ENCODE measurements around the gene RBM11. TPM values are rescaled to one million over a fixed set of nuclear protein-coding genes. Genes with fewer than 3 reads are reported as not detected.
"Not testable (repeated sequence)": the region's sequence is repeated elsewhere in the genome, so short reads cannot be mapped to it uniquely, and the experiment has no call there.

RBM11 gene, protein sequence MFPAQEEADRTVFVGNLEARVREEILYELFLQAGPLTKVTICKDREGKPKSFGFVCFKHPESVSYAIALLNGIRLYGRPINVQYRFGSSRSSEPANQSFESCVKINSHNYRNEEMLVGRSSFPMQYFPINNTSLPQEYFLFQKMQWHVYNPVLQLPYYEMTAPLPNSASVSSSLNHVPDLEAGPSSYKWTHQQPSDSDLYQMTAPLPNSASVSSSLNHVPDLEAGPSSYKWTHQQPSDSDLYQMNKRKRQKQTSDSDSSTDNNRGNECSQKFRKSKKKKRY
- 1 to 10 TPM; 2.8 to 2.9 TPM for total RNA-seq

DNA sequence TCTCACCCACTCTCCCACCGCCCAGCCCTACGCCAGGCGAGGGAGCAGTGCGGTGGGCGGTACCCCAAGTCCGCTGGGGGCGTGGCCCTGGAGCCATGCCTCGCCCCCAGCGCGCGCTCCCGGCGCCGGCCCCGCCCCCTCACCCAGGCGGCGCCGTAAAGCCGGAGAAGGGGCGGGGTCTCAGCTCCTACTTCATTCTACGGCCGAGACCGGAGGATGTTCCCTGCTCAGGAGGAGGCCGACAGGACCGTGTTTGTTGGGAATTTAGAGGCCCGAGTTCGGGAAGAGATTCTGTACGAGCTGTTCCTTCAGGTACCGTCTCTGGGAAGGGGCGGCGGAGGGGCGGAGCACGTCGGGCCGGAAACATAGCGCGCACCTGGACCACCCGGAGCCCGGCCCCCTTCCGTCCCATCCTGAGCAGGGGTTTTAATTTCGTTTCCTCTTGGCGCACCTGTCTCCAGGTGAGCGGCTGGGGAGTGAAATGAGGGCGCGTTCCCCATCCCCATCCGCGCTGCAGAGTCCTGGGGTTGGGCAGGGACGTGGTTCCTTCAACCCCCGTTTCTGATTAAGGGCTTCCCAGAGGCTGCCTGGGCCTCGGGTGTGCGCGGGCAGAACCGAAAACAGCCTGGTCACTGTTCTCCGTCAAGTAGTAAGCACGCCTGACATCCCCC lies at the start of gene RBM11:
Gene RBM11 (plus strand): TSS at position 187 of the 671 bp plus-strand sequence. CDS start 30 bp downstream, at position 217.
- Mint-ChIP-seq H3K27ac (no peak within 1 kb of the TSS), H3K4me1 (no peaks in the 10 kb centered on the region), H3K9me3 (no peaks in the 10 kb centered on the region), H3K27me3 (peaks cover 9% of the 10 kb centered on the region), H3K4me3 (peak within 1 kb of the TSS; percentile 83), H3K36me3 (ENCODE audit: low read depth) (no peaks in the 10 kb centered on the region)
- ATAC-seq (replicated peaks): peak; percentile 98

DNA sequence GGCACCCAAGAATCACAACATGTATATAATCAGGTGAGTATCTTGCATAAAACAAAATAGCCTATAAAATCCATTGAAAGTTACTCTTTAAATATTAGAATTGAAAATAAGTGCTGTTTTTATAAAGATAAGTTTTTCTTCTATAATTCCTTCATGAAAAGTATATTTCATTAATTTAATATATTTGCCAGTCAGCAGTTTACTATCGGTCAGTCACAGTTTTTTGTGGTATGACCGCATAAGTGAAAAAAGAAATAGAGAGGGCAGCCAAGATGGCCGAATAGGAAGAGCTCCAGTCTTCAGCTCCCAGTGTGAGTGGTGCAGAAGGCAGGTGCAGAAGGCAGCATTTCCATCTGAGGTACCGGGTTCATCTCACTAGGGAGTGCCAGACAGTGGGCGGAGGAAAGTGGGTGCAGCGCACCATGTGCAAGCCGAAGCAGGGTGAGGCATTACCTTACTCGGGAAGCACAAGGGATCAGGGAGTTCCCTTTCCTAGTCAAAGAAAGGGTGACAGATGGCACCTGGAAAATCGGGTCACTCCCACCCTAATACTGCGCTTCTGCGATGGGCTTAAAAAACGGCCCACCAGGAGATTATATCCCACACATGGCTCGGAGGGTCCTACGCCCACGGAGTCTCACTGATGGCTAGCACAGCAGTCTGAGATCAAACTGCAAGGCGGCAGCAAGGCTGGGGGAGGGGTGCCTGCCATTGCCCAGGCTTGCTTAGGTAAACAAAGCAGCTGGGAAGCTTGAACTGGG lies 49.3 kb upstream of the RBM11 start:
- H3K27me3 Mint-ChIP-seq; H3K9me3 Mint-ChIP-seq; H3K36me3 Mint-ChIP-seq (ENCODE audit: low read depth); H3K27ac Mint-ChIP-seq; H3K4me3 Mint-ChIP-seq; H3K4me1 Mint-ChIP-seq; ATAC-seq (replicated peaks): not testable (repeated sequence)

DNA sequence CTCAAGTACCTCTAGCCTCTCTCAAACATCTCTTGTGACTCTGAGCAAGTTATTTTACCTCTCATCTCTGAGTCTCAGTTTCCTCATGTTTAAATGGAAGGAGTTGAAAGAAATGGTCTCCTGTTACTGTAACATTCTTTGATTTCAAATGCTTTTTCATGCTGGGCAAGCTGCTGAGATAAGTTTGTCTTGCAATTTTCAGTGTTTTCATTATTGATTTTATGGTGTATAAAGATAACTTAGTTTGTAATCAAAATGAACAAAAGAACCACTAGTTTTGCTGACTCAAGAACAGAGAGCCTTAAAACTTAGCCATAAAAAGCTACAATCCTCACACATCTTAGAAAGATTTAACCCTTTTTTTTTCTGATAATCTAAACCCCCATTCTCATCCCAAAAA lies 9.7 kb upstream of the RBM11 start:
- no peaks in the 10 kb centered on the region for H3K4me1 Mint-ChIP-seq
- H3K36me3 Mint-ChIP-seq (ENCODE audit: low read depth): no peaks in the 10 kb centered on the region
- H3K4me3 Mint-ChIP-seq: no peak overlapping the region
- no peak for ATAC-seq (replicated peaks)
- no peak overlapping the region for H3K27ac Mint-ChIP-seq
- H3K9me3 Mint-ChIP-seq: no peaks in the 10 kb centered on the region
- H3K27me3 Mint-ChIP-seq: peaks cover 4% of the 10 kb centered on the region

DNA sequence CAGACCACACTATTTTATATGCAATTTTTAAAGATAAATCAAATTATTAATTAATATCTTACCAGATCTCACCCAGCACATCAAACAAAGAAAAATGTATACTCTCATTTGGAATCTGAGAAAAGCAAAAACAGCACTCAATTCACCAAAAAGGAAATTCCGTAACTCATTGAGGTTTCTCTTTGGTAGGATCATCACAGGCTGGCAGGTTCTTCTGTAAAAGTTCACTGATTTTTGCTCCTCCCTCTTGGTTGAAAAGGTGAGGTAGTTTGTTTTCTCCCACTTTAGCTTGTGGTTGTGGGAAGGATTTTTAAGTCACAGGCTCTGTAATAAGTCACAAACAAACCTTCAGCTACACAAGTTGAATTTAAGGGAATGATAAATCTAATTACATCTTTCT lies 5.2 kb upstream of the RBM11 start, which contains the start of gene LIPI:
Gene LIPI (minus strand): TSS at position 218 of the 400 bp plus-strand sequence. CDS start 110 bp downstream, at position 108.
- H3K27me3 Mint-ChIP-seq: peaks cover 11% of the 10 kb centered on the region
- H3K36me3 Mint-ChIP-seq (ENCODE audit: low read depth): no peaks in the 10 kb centered on the region
- no peak within 1 kb of the TSS for H3K27ac Mint-ChIP-seq
- H3K4me3 Mint-ChIP-seq: no peak within 1 kb of the TSS
- no peaks in the 10 kb centered on the region for H3K9me3 Mint-ChIP-seq
- no peak for ATAC-seq (replicated peaks)
- H3K4me1 Mint-ChIP-seq: no peaks in the 10 kb centered on the region

DNA sequence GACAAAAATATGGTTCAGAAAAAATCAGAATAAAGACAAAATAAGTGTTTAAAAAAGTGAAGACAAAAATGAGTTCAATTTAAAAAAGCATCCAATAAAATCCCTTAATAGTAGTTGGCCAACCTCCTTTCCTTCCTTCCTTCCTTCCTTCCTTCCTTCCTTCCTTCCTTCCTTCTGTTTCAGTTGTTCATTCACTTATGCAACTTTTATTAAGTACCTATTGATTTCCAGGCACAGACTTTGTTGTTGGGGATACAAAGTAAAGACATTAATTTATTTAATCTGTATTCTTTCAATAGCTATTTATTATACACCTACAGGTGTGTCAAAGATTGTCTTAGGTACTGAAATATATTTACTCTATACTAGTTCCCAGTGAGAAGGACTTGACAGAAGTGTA lies 2.8 kb upstream of the RBM11 start:
- H3K4me3 Mint-ChIP-seq: no peak overlapping the region
- peaks cover 13% of the 10 kb centered on the region for H3K27me3 Mint-ChIP-seq
- no peaks in the 10 kb centered on the region for H3K36me3 Mint-ChIP-seq (ENCODE audit: low read depth)
- ATAC-seq (replicated peaks): no peak
- H3K4me1 Mint-ChIP-seq: no peaks in the 10 kb centered on the region
- H3K27ac Mint-ChIP-seq: no peak overlapping the region
- H3K9me3 Mint-ChIP-seq: no peaks in the 10 kb centered on the region

DNA sequence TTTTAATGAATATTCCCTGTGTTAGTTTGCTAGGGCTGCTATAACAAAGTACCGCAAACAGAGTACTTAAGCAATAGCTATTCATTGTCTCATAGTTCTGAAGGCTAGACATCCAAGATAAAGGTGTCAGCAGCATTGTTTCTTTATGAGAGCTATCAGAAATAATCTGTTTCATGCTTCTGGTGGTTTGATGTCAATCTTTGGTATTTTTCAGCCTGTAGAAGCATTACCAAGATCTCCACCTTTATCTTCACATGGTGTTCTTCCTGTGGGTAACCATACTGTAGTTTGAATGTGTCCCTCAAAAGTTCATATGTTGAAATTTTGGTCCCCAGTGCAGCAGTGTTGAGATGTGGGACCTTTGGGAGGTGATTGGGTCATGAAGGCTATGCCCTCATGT lies 7.4 kb downstream of the RBM11 start:
- Mint-ChIP-seq H3K36me3 (ENCODE audit: low read depth) (no peaks in the 10 kb centered on the region), H3K27ac (no peak overlapping the region), H3K9me3 (no peaks in the 10 kb centered on the region), H3K4me1 (no peaks in the 10 kb centered on the region), H3K27me3 (no peaks in the 10 kb centered on the region), H3K4me3 (no peak overlapping the region)
- no peak for ATAC-seq (replicated peaks)

DNA sequence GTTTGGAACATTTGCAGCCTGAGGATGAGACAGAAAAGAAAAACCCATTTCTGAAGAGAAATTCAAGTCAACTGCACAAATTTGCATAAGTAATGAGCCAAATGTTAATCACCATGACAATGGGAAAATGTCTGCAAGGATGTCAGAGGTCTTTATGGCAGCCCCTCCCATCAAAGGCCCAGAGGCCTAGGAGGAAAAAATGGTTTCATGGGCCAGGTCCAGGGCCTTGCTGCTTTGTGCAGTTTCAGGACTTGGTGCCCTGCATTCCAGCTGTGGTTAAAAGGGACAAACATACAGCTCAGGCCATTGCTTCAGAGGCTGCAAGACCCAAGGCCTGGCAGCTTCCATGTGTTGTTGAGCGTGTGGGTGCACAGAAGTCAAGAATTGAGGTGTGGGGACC lies 13.4 kb downstream of the RBM11 start:
- peaks cover 15% of the 10 kb centered on the region for H3K9me3 Mint-ChIP-seq
- no peaks in the 10 kb centered on the region for H3K4me1 Mint-ChIP-seq
- peaks cover 2% of the 10 kb centered on the region for H3K27me3 Mint-ChIP-seq
- no peaks in the 10 kb centered on the region for H3K36me3 Mint-ChIP-seq (ENCODE audit: low read depth)
- ATAC-seq (replicated peaks): no peak
- no peak overlapping the region for H3K27ac Mint-ChIP-seq
- no peak overlapping the region for H3K4me3 Mint-ChIP-seq

DNA sequence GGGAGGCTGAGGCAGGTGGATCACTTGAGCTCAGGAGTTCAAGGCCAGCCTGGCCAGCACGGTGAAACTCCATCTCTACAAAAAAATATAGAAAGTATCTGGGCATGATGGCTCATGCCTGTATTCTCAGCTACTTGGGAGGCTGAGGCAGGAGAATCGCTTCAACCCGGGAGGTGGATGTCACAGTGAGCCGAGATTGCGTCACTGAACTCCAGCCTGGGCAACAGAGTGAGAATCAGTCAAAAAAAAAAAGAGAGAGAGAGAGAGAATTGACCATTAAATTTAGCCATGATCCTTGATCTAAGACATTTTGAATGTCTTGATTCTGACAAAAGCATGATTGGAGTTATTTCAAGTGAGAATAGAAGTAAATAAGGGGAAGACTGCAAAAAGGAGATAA lies 19.1 kb downstream of the RBM11 start:
- peaks cover 5% of the 10 kb centered on the region for H3K9me3 Mint-ChIP-seq
- no peaks in the 10 kb centered on the region for H3K4me1 Mint-ChIP-seq
- no peak overlapping the region for H3K27ac Mint-ChIP-seq
- H3K27me3 Mint-ChIP-seq: peaks cover 6% of the 10 kb centered on the region
- H3K4me3 Mint-ChIP-seq: no peak overlapping the region
- H3K36me3 Mint-ChIP-seq (ENCODE audit: low read depth): no peaks in the 10 kb centered on the region
- ATAC-seq (replicated peaks): no peak

DNA sequence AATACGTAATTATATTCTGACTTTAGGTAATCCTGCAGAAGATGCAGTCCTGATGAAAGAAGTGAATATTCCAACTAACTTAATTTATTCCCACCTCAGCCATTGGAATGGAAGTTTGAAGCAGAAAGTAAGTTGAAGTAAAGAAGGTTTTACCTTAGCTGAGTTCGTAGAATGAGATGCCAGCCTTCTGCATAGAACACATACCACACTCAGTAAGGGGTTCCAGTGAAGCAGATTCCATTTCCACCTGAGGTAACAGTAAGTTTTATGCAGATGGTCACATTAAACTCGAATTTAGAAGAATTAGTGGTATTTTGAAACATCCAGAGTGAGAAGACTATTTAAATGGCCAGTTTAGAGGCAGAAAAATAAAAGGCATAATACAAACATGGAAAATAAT lies 20.2 kb downstream of the RBM11 start:
- H3K4me1 Mint-ChIP-seq: no peaks in the 10 kb centered on the region
- peaks cover 6% of the 10 kb centered on the region for H3K27me3 Mint-ChIP-seq
- no peak overlapping the region for H3K27ac Mint-ChIP-seq
- H3K9me3 Mint-ChIP-seq: no peaks in the 10 kb centered on the region
- no peaks in the 10 kb centered on the region for H3K36me3 Mint-ChIP-seq (ENCODE audit: low read depth)
- H3K4me3 Mint-ChIP-seq: no peak overlapping the region
- no peak for ATAC-seq (replicated peaks)

DNA sequence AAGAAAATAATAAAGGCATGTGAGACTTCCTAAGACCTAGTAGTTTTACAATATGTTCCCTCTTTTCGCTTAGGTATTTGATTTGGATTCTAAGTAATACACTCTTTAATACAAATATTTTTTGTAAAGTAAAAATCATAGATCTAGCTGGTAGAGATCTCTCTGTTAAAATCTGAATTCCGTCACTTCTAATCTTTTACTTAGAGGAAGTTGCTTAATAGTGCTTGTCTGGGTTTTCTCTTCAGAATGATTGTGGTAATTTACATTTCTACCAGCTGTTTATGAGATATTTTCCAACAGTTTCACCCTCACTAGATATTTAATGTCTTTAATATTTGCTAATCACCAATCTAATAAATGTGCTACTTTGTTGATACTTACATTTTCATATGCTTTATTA lies 23.3 kb downstream of the RBM11 start:
- peaks cover 9% of the 10 kb centered on the region for H3K27me3 Mint-ChIP-seq
- H3K27ac Mint-ChIP-seq: no peak overlapping the region
- no peaks in the 10 kb centered on the region for H3K36me3 Mint-ChIP-seq (ENCODE audit: low read depth)
- H3K4me3 Mint-ChIP-seq: no peak overlapping the region
- H3K4me1 Mint-ChIP-seq: no peaks in the 10 kb centered on the region
- no peaks in the 10 kb centered on the region for H3K9me3 Mint-ChIP-seq
- ATAC-seq (replicated peaks): no peak

DNA sequence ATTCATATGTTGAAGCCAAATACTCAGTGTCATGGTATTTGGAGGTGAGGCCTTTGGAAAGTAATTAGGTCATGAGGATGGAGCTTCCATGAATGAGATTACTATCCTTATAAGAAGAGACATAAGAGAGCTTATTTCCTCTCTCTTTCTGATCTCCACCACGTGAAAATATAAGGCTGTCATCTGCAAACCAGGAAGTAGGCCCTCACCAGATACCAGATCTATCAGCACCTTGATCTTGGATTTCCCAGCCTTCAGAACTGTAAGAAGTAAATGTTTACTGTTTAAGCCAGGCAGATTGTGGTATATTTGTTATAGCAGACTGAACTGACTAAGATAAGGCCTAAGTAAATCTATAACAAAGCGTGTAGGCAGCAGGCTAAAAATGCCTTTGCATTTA lies 25.3 kb downstream of the RBM11 start:
- H3K4me3 Mint-ChIP-seq: no peak overlapping the region
- H3K4me1 Mint-ChIP-seq: no peaks in the 10 kb centered on the region
- H3K36me3 Mint-ChIP-seq (ENCODE audit: low read depth): no peaks in the 10 kb centered on the region
- no peaks in the 10 kb centered on the region for H3K9me3 Mint-ChIP-seq
- no peak for ATAC-seq (replicated peaks)
- peaks cover 9% of the 10 kb centered on the region for H3K27me3 Mint-ChIP-seq
- H3K27ac Mint-ChIP-seq: no peak overlapping the region

DNA sequence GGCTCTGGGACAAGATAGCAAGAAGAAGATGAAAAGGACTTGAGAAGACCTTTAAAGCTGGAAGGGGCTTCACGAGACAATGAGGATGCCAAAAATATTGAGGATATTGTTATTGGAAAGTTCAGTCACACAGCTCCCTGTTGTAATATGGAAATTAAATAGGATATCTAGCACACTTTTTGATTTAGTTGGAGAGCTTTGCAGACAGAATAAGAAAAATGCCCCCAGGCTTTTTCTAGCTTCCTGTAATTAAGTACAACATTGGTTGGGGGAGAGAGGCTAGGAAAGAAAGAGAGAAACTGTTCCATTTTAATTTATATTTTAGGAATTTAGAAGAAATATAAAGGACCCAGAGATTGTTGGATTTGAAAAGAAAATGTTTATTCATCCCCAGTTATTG lies 27.5 kb downstream of the RBM11 start:
- peaks cover 22% of the 10 kb centered on the region for H3K27me3 Mint-ChIP-seq
- ATAC-seq (replicated peaks): no peak
- H3K4me1 Mint-ChIP-seq: no peaks in the 10 kb centered on the region
- H3K36me3 Mint-ChIP-seq (ENCODE audit: low read depth): no peaks in the 10 kb centered on the region
- H3K4me3 Mint-ChIP-seq: no peak overlapping the region
- no peak overlapping the region for H3K27ac Mint-ChIP-seq
- H3K9me3 Mint-ChIP-seq: no peaks in the 10 kb centered on the region

DNA sequence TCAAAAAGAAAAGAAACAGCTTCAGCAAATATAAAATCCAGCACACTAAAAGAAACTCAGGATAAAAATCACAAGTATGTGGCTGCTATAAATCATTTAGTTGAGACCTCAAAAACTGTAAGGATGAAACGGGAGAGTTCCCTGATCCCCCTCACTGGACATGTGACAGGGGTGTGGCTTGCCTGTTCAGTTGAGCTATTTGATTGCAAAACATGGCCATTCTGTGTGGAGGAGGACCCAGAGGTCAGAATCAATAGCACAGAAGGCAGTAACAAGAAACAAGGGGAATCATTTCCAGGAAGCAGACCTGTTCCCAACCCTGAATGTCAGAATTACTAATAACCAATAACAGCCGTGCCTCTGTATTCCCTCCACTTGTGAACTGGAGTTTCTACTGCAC lies 27.9 kb downstream of the RBM11 start:
- H3K4me1 Mint-ChIP-seq: no peaks in the 10 kb centered on the region
- no peak overlapping the region for H3K27ac Mint-ChIP-seq
- peaks cover 22% of the 10 kb centered on the region for H3K27me3 Mint-ChIP-seq
- no peaks in the 10 kb centered on the region for H3K36me3 Mint-ChIP-seq (ENCODE audit: low read depth)
- ATAC-seq (replicated peaks): no peak
- no peaks in the 10 kb centered on the region for H3K9me3 Mint-ChIP-seq
- H3K4me3 Mint-ChIP-seq: no peak overlapping the region

DNA sequence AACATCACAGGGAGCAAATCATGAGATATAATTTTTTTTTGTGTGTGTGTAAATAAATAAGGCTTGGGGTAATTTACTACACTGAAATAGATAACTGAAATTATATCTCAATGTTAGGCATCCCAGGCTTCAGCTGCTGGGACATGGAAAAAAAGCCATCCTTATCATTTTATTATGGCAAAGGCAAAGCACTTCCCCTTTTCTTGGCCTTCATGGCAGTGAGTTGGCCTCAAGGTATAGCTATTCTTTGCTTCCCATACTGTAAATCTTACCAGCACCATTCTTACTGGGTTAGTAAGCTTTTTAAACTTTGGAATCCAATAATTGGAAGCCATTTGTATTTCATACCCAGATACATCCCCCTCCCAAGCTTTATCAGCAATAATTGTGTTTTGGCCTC lies 29.0 kb downstream of the RBM11 start:
- Mint-ChIP-seq H3K27me3 (peaks cover 24% of the 10 kb centered on the region), H3K9me3 (peaks cover 2% of the 10 kb centered on the region), H3K27ac (no peak overlapping the region), H3K4me1 (no peaks in the 10 kb centered on the region), H3K4me3 (no peak overlapping the region), H3K36me3 (ENCODE audit: low read depth) (no peaks in the 10 kb centered on the region)
- ATAC-seq (replicated peaks): no peak

DNA sequence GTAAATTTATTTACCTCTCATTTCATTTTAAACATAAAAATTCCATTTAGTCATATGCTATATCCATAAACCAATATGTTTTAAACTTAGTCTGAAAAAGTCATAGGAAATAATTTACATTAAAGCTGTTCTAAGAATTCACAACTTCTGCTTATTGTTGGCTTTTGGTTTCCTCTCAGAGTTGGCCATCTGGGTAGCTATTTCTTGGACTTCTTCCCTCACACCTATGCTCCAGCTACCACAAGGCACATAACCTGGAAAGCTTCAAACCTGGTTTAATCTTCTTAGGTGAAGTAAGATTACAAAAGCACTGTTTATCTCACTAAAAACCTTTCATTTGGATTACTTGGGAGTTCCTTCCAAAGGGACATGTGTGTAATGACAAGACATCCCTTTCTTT lies 29.8 kb downstream of the RBM11 start:
- no peaks in the 10 kb centered on the region for H3K36me3 Mint-ChIP-seq (ENCODE audit: low read depth)
- no peak for ATAC-seq (replicated peaks)
- H3K27ac Mint-ChIP-seq: no peak overlapping the region
- H3K27me3 Mint-ChIP-seq: peaks cover 27% of the 10 kb centered on the region
- peaks cover 5% of the 10 kb centered on the region for H3K9me3 Mint-ChIP-seq
- H3K4me3 Mint-ChIP-seq: no peak overlapping the region
- H3K4me1 Mint-ChIP-seq: no peaks in the 10 kb centered on the region
